Liver (tissue), 9 donors: ENCODE results near the gene EXOC6B. TPM values are rescaled to one million over a fixed set of nuclear protein-coding genes. Genes with fewer than 3 reads are reported as not detected.

ENCODE experiments used
- DNase-seq: peaks from one replicate; pipeline ENCODE4 v3.0.0-alpha.2; 2017; ENCODE audit warnings: low spot score
- H3K27ac ChIP-seq, 2 donors: one replicate each; pipeline ENCODE4 v1.7.0; 2013; ENCODE audit warnings: inconsistent platforms in 2 of 2, low read length in 2 of 2, control low read depth in 1 of 2, low read depth in 1 of 2, mild to moderate bottlenecking in 1 of 2
- H3K27me3 ChIP-seq, 4 donors: one replicate each; pipeline versions ENCODE4 v1.6.1 to v1.7.0; 2013; ENCODE audit warnings: low read length in 3 of 4, inconsistent platforms in 1 of 4, mild to moderate bottlenecking in 1 of 4, moderate library complexity in 1 of 4; ENCODE audit not compliant: control insufficient read depth in 4 of 4, insufficient read depth in 4 of 4
- H3K36me3 ChIP-seq, 4 donors: one replicate each; pipeline versions ENCODE4 v1.6.1 to v1.7.0; 2013; ENCODE audit warnings: low read length in 3 of 4, mild to moderate bottlenecking in 3 of 4, low read depth in 1 of 4, moderate library complexity in 1 of 4; ENCODE audit not compliant: control insufficient read depth in 4 of 4, insufficient read depth in 3 of 4
- H3K4me1 ChIP-seq, 4 donors: one replicate each; pipeline versions ENCODE4 v1.6.1 to v1.7.0; 2013; ENCODE audit warnings: low read length in 3 of 4, mild to moderate bottlenecking in 3 of 4, moderate library complexity in 1 of 4; ENCODE audit not compliant: control insufficient read depth in 4 of 4, insufficient read depth in 4 of 4
- H3K4me3 ChIP-seq, 3 donors: one replicate each; pipeline versions ENCODE4 v1.6.1 to v1.7.0; 2013; ENCODE audit warnings: low read length in 3 of 3, control low read depth in 1 of 3, low read depth in 1 of 3, mild to moderate bottlenecking in 1 of 3
- H3K9ac ChIP-seq, 2 donors: one replicate each; pipeline ENCODE4 v1.7.0; 2013; ENCODE audit warnings: low read length in 2 of 2, mild to moderate bottlenecking in 2 of 2, moderate library complexity in 2 of 2, control low read depth in 1 of 2, low read depth in 1 of 2
- H3K9me3 ChIP-seq, 4 donors: one replicate each; pipeline versions ENCODE4 v1.6.1 to v1.7.0; 2013; ENCODE audit warnings: low read length in 3 of 4; ENCODE audit not compliant: control insufficient read depth in 4 of 4
- ATF3 ChIP-seq: IDR thresholded peaks from 2 replicates; pipeline ENCODE4 v1.6.1; 2016; ENCODE audit warnings: antibody characterized with exemption
- CTCF ChIP-seq: fragments of 150-350 bp; IDR thresholded peaks from 2 replicates; pipeline ENCODE4 v1.5.1; 2017; ENCODE audit warnings: improper control_type of control experiment, low read depth, low read length; ENCODE audit not compliant: missing input control
- EGR1 ChIP-seq, 2 donors: IDR thresholded peaks; 2 replicates each; pipeline ENCODE4 v1.6.1; 2016 to 2018; ENCODE audit warnings: antibody characterized with exemption in 2 of 2, low read depth in 2 of 2
- FOXA1 ChIP-seq: IDR thresholded peaks from 2 replicates; pipeline ENCODE4 v1.6.1; 2016; ENCODE audit warnings: antibody characterized with exemption
- FOXA2 ChIP-seq: IDR thresholded peaks from 2 replicates; pipeline ENCODE4 v1.6.1; 2016; ENCODE audit warnings: antibody characterized with exemption
- GABPA ChIP-seq, 2 donors: IDR thresholded peaks in 1 of 2; conservative IDR thresholded peaks in 1 of 2; 2 replicates each; pipeline ENCODE4 v1.6.1; 2016; ENCODE audit warnings: antibody characterized with exemption in 2 of 2, mild to moderate bottlenecking in 1 of 2, moderate library complexity in 1 of 2
- HNF4A ChIP-seq, 2 donors: conservative IDR thresholded peaks; 2 replicates each; pipeline ENCODE4 v1.6.1; 2016; ENCODE audit warnings: antibody characterized with exemption in 2 of 2, mild to moderate bottlenecking in 2 of 2
- HNF4G ChIP-seq: IDR thresholded peaks from 2 replicates; pipeline ENCODE4 v1.6.1; 2016; ENCODE audit warnings: antibody characterized with exemption
- JUND ChIP-seq, 2 donors: IDR thresholded peaks; 2 replicates each; pipeline ENCODE4 v1.6.1; 2016; ENCODE audit warnings: antibody characterized with exemption in 2 of 2
- MAX ChIP-seq: IDR thresholded peaks from 2 replicates; pipeline ENCODE4 v1.6.1; 2016; ENCODE audit warnings: antibody characterized with exemption
- NR2F2 ChIP-seq: IDR thresholded peaks from 2 replicates; pipeline ENCODE4 v1.6.1; 2016; ENCODE audit warnings: antibody characterized with exemption
- RAD21 ChIP-seq, 2 donors: IDR thresholded peaks; 2 replicates each; pipeline ENCODE4 v1.6.1; 2016; ENCODE audit warnings: antibody characterized with exemption in 2 of 2, mild to moderate bottlenecking in 2 of 2
- RXRA ChIP-seq, 2 donors: IDR thresholded peaks; 2 replicates each; pipeline ENCODE4 v1.6.1; 2017 to 2018; ENCODE audit warnings: antibody characterized with exemption in 2 of 2, mild to moderate bottlenecking in 1 of 2
- SP1 ChIP-seq: IDR thresholded peaks from 2 replicates; pipeline ENCODE4 v1.6.1; 2018; ENCODE audit warnings: antibody characterized with exemption, mild to moderate bottlenecking
- TAF1 ChIP-seq: conservative IDR thresholded peaks from 2 replicates; pipeline ENCODE4 v1.6.1; 2016; ENCODE audit warnings: antibody characterized with exemption, mild to moderate bottlenecking
- YY1 ChIP-seq: IDR thresholded peaks from 2 replicates; pipeline ENCODE4 v1.6.1; 2016; ENCODE audit warnings: antibody characterized with exemption, mild to moderate bottlenecking
- ZBTB33 ChIP-seq: IDR thresholded peaks from 2 replicates; pipeline ENCODE4 v1.6.1; 2016; ENCODE audit warnings: antibody characterized with exemption
- WGBS: extraction: QIAGEN DNeasy Blood & Tissue Kit; methylation state at CpG from one replicate; pipeline ENCODE4 v1.1.7; 2013; 5-methylcytosine and 5-hydroxymethylcytosine counted together
- polyA plus RNA-seq, 2 donors: library from polyadenylated mRNA; stranded (reverse) in 1 of 2; unstranded in 1 of 2; fragments of 200-250 nt in 1 of 2; fragments of >200 nt in 1 of 2; fragmentation: Nextera tagmentation in 1 of 2; extraction: Ambion mirVana in 1 of 2; gene quantifications; one replicate each; pipeline versions ENCODE4 v1.2.1 to v1.2.3, GENCODE V29; 2013 to 2015
- total RNA-seq, 2 donors: library from RNA; depleted of rRNA; stranded (reverse); fragments of >200 nt; gene quantifications; one replicate each; pipeline ENCODE4 v1.2.3, GENCODE V29; 2014
- TF ChIP-seq, protein P1 (sequence below): IDR thresholded peaks from 2 replicates; pipeline ENCODE4 v1.6.1; 2016; ENCODE audit warnings: antibody characterized with exemption, mild to moderate bottlenecking
- donor health status: healthy.
- donor health status: healthy.
- donor health status: healthy.
- donor health status: healthy.
- donor health status: healthy.

The EXOC6B gene
- total and polyA plus RNA-seq, 4 donors = 1.7 to 9.5 (median 5.5) TPM

GRCh38 chr2:72182547-72182946, 643.3 kb downstream of the EXOC6B start:
- H3K9ac ChIP-seq = no peak overlapping the region
- H3K27me3 ChIP-seq = no peaks in the 10 kb centered on the region
- H3K36me3 ChIP-seq = peaks cover 0 to 7% (median 2%) of the 10 kb centered on the region in 4 donors
- no peak for TF ChIP-seq ZBTB33
- no peak for TF ChIP-seq EGR1 (IDR thresholded peaks at IDR 0.05; ENCODE audit: low read depth in 2 of 2)
- no peak for TF ChIP-seq YY1
- TF ChIP-seq SP1 = no peak
- TF ChIP-seq RXRA (IDR thresholded peaks at IDR 0.05) = no peak
- TF ChIP-seq CTCF = no peak
- TF ChIP-seq FOXA1 = no peak
- TF ChIP-seq RAD21 (IDR thresholded peaks at IDR 0.05) = no peak
- TF ChIP-seq NR2F2 = no peak
- no peak for TF ChIP-seq HNF4G
- no peak for TF ChIP-seq JUND (IDR thresholded peaks at IDR 0.05)
- no peak for TF ChIP-seq HNF4A (conservative IDR thresholded peaks at IDR 0.05)
- TF ChIP-seq, protein P1, sequence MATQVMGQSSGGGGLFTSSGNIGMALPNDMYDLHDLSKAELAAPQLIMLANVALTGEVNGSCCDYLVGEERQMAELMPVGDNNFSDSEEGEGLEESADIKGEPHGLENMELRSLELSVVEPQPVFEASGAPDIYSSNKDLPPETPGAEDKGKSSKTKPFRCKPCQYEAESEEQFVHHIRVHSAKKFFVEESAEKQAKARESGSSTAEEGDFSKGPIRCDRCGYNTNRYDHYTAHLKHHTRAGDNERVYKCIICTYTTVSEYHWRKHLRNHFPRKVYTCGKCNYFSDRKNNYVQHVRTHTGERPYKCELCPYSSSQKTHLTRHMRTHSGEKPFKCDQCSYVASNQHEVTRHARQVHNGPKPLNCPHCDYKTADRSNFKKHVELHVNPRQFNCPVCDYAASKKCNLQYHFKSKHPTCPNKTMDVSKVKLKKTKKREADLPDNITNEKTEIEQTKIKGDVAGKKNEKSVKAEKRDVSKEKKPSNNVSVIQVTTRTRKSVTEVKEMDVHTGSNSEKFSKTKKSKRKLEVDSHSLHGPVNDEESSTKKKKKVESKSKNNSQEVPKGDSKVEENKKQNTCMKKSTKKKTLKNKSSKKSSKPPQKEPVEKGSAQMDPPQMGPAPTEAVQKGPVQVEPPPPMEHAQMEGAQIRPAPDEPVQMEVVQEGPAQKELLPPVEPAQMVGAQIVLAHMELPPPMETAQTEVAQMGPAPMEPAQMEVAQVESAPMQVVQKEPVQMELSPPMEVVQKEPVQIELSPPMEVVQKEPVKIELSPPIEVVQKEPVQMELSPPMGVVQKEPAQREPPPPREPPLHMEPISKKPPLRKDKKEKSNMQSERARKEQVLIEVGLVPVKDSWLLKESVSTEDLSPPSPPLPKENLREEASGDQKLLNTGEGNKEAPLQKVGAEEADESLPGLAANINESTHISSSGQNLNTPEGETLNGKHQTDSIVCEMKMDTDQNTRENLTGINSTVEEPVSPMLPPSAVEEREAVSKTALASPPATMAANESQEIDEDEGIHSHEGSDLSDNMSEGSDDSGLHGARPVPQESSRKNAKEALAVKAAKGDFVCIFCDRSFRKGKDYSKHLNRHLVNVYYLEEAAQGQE = no peak
- TF ChIP-seq GABPA (IDR thresholded peaks at IDR 0.05 in 1 of 2, conservative IDR thresholded peaks at IDR 0.05 in 1 of 2) = no peak
- no peak for TF ChIP-seq MAX
- TF ChIP-seq TAF1 = no peak
- no peak for TF ChIP-seq FOXA2
- no peak for TF ChIP-seq ATF3
- H3K27ac ChIP-seq = no peak overlapping the region
- peaks cover 0 to 3% (median 0%) of the 10 kb centered on the region in 4 donors for H3K4me1 ChIP-seq
- H3K4me3 ChIP-seq = no peak overlapping the region
- WGBS = 70% methylated on average over 4 of the region's 4 CpGs
- no peak for DNase-seq
- H3K9me3 ChIP-seq = no peaks in the 10 kb centered on the region
